Spleen (tissue), 7 donors: Measurements from ENCODE around the gene LRP3.

Source experiments
- CTCF ChIP-seq, 11 experiments: fragments of 200-600 bp in 7 of 11; fragments of 450-650 bp in 4 of 11; sonication (generic) in 4 of 11; IDR thresholded peaks in 8 of 11; conservative IDR thresholded peaks in 3 of 11; 1 replicate in 7 of 11; 2 replicates in 4 of 11; pipeline versions ENCODE4 v1.4.0 to v1.8.0; 2016 to 2021; ENCODE audit warnings: antibody characterized with exemption in 11 of 11, inconsistent platforms in 4 of 11, mild to moderate bottlenecking in 1 of 11
- POLR2A ChIP-seq, 3 donors: fragments of 450-650 bp; IDR thresholded peaks; one replicate each; pipeline ENCODE4 v1.5.1; 2017; ENCODE audit warnings: antibody characterized with exemption in 3 of 3, mild to moderate bottlenecking in 1 of 3
- POLR2AphosphoS5 ChIP-seq, 3 donors: sonication (generic); formaldehyde crosslinking; IDR thresholded peaks; one replicate each; pipeline ENCODE4 v1.5.1; 2017; ENCODE audit warnings: antibody characterized with exemption in 3 of 3
- donor health status: DM: no; HTN: no; CAD: no; lungs with moderate emphysema.
- donor health status: DM: no; HTN: no; CAD: no.
- donor health status: DM: no; HTN: no; CAD: no.

GRCh38 chr19:33175886-33176669 is 18.1 kb upstream of the LRP3 start:
- no peak for TF ChIP-seq CTCF (IDR thresholded peaks at IDR 0.05 in 8 of 11, conservative IDR thresholded peaks at IDR 0.05 in 3 of 11)
- TF ChIP-seq POLR2A (IDR thresholded peaks at IDR 0.05): no peak
- TF ChIP-seq POLR2AphosphoS5 (IDR thresholded peaks at IDR 0.05): no peak
